GM21717 (cell line): ENCODE measurements around the gene CD1B.
"Not testable (repeated sequence)": the region's sequence is repeated elsewhere in the genome, so short reads cannot be mapped to it uniquely, and the experiment has no call there.

Source experiments
- ATAC-seq: cut with Tn5 transposase; IDR thresholded peaks from one replicate; pipeline ENCODE4 v1.9.1; 2021; ENCODE audit warnings: mild to moderate bottlenecking, moderate library complexity; ENCODE audit not compliant: unreplicated experiment

Gene CD1B

DNA sequence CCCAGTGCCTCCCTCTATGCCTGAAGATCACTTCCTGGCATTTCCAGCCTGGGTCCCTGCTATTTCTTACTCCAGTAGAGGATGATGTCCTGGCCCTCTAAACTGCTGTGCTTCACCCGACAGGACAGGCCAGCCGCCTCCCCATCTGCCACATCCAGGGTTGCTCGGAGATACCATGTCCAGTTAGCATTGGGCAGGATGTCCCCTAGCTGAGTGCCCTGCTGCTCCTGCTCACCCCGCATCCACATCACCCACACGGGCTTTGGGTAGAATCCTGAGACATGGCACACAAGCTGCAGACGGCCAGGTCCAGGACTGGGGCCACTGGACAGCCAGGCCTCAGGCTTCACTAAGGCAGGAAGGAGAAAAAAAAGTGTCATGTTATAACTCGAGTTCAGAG is 2.0 kb downstream of the CD1B start:
- ATAC-seq, result no peak

DNA sequence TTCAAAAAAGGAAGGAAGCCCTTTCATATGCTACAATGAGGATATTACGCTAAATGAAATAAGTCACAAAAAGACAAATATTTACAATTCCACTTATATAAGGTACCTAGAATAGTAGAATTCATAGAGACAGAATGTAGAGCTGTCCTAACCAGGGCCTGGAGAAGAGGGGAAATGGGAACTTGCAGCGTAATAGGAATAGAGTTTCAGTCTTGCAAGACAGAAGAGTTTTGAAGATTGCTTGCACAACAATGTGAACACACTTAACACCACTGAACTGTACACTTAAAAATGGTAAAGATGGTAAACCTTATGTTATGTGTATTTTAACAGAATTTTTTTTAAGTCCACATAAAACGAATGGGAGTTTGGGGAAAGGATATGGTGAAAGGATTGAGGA is 2.9 kb downstream of the CD1B start:
- ATAC-seq, result no peak

DNA sequence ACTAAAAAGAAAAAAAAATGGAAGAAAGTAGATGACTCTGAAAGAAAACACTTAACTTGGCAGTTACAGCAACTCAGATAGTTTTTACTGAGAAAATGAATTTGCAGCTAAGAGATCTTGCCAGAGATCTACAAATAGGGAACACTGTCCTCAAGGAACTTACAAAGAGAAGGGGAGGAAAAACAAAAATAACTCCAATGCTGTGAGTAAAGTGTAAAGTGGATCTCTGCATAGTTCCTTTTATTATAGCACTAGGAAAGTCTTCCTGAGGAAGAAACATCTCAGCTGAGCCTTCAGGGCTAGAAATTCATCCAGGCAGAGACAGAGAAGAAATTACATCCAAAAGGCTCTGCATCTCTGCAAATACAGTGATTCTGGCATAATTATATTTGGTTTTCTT is 3.9 kb downstream of the CD1B start:
- ATAC-seq, result no peak

DNA sequence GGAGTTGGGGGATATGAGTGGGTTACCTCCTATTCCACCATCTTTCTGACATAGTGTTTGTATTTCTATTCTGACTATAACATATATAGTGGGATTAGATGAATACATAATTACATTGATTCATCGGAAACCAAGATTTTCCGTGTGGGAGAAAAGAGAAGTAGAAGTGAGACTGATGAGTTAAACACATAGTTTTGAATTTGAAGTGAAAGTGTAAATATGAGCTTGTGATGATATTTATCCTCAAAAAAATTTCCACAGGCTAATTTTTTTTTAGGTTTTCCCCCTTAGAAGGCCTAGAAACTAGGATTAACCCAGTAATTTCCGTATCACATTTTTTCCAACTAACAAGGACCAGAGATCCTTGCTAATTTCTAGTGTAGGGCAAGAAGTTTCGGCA is 6.9 kb downstream of the CD1B start:
- ATAC-seq, result no peak

DNA sequence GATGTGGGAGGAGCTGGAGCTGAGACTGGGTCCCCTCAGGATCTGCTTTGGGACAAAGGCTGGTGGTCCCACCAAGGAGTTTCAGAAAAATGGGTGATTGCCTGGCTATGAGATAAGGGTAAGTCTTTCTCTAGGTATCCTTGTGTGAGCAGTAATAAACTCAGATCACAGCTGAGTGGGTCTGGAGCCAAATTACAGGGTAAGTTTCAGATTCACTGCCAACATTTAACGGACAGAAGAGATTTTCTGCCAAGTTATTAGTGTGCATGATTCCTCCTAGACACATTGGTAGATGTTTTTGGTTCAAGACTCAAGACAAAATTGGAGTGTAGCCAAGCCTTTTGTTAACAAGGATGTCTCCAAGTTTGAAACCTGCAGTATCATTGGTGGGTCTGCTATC is 7.5 kb downstream of the CD1B start:
- no peak for ATAC-seq

DNA sequence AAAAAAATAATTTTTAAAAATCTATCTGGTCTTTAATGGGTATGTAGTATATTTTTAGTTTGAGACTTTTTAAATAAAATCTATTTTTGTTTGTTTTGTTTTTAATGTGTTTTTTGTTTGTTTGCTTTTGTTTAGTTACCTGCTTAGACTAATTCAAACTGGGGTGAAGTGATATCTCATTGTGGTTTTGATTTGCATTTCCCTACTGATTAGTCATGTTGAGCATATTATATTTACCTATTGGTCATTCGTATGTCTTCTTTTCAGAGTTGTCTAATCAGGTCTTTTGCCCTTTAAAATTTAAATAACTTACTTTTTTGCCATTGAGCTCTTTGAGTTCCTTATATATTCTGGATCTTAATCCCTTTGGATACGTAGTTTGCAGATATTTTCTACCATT is 20.3 kb downstream of the CD1B start:
- peak; percentile 38 for ATAC-seq

DNA sequence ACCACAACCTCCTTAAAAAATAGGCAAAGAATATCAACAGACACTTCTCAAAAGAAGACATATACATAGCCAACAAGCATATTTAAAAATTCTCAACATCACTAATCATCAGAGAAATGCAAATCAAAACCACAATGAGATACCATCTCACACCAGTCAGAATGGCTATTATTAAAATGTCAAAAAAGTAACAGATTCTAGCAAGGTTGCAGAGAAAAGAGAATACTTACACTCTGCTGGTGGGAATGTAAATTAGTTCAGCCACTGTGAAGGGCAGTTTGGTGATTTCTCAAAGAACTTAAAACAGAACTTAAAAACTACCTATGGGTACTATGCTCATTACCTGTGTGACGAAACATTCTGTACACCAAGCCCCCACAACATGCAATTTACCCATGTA is 20.7 kb downstream of the CD1B start:
- peak; percentile 50 for ATAC-seq

DNA sequence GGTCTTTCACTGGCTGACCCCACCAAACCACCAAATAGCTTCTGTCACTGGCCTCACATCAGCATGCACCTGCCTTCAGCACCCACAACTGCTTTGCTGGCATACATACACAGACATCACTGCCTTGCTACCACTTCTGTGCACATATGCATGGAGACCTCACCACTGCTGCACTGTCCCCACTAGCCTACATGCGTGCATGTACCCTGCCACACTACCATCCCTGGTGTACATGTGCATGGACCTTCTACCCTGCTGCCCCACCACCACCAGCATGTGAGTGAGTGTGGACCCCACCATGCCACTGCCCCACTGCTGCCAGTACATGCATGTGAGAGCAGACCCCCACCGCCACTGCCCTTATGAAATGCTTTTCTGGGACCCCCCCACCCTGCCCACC is 35.5 kb downstream of the CD1B start:
- ATAC-seq, result no peak

DNA sequence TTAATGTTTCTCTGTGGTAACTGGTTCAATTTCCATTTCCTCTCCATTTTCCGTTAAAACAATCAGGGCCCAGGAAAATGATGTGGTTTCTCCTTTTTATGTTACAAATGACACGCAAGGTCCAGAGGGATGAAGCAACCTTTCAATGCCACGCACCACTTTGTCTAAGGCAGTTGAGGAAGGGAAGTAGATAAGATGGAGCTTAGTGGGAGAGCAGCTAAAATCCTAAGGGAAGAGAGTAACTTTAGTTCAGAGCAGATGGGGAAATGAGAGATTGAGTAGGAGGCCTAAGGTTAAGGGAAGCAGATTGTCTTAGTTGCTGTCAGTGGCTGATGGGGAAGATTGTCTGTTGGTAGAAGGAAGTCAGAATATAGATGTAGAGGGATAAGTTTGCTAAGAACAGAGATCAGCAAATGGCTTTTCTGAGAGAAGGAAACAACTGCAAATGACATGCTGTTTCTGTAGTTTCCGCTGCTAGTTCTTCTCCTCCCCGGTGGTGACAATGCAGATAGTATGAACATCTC is 40.9 kb downstream of the CD1B start:
- no peak for ATAC-seq

DNA sequence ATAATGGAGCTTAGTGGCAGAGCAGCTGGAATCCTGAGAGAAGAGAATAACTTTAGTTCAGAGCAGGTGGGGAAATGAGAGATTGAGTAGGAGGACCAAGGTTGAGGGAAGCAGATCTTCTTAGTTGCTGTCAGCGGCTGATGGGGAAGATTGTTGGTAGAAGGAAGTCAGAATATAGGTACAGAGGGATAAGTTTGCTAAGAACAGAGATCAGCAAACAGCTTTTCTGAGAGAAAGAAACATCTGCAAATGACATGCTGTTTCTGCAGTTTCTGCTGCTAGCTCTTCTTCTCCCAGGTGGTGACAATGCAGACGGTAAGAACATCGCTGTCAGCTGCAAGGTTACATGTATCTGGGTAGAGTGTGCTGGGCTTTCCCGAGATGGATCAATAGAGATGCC is 41.5 kb downstream of the CD1B start, which contains the start of gene CD1C:
Gene CD1C (plus strand): TSS at position 113 of the 400 bp plus-strand sequence. CDS start 142 bp downstream, at position 255.
- no peak for ATAC-seq

DNA sequence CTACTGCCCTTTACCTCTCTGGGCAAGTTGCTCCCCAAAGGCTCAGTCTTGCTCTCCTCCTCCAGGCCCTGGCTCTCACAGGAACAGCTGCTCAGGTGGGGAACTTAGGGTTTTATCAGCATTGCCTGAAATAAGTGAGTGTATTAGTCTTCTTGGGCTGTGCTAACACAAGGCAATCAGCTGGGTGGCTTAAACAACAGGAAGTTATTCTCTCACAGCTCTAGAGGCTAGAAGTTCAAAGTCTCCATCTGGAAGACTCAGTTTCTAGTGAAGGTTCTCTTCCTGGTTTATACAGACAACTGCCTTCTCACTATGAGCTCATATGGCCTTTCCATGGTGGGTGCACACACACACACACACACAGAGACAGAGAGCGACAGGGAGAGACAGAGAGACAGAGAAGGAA is 44.4 kb downstream of the CD1B start:
- ATAC-seq, result peak; percentile 17

DNA sequence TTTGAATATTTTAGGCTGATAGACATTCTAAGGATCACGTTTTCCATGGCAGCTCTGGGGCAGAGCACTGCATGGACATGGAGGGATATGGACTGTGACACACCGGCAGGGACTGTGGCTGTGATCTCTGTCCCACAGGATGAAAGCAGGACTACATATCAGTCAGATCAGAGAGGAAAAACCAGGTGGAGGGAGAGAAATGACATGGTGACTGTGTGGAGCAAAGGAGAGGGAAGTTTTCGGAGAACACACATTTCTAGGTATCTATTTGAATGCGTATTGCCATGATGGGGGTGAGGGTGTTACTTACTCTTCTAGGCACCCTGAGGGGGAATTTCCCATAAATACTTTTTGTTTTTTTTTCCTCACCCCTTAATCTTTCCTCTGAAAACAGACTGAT is 44.8 kb downstream of the CD1B start:
- peak; percentile 36 for ATAC-seq

DNA sequence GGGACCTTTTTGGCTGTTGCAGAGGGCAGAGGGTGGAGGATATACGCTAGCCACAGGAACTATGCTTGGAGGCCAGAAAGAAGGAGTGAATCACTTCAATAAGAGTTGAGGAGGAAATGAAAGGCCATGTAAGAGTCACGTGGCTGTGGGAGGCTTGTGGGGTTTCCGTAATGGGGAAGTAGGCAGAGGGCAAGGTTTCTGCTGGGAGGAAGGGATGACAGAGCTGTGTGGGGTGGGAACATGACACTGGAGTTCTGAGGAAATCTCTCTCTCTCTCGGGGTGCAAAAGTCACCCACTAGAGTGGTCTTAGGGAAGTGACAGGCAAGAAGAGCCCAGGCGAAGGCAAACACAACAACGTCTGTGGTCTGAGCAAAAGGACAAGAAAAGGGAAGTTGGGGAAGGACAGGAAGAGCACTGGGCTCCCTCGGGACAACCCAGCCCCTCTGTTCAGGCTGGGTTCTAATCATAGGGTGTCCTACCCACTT is 45.5 kb downstream of the CD1B start:
- ATAC-seq, result peak; percentile 75

DNA sequence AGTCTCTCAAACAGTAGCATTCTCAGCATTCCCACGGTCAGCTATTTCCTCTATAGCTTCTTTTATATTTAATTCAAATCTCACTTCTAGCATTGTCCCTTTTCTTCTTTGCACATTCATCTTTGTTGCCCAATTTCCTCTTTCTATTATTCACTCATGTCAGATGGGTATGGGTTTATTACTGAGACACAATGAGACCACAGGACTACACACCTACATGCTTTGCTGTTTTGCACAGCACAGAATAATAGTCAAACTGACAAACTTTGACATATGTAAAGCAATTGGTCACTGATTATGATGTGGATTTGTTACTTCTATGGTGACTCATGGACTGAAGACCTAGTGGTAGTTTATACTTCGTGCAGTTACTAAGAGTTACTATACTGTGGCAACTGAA is 47.4 kb downstream of the CD1B start:
- peak; percentile 38 for ATAC-seq

DNA sequence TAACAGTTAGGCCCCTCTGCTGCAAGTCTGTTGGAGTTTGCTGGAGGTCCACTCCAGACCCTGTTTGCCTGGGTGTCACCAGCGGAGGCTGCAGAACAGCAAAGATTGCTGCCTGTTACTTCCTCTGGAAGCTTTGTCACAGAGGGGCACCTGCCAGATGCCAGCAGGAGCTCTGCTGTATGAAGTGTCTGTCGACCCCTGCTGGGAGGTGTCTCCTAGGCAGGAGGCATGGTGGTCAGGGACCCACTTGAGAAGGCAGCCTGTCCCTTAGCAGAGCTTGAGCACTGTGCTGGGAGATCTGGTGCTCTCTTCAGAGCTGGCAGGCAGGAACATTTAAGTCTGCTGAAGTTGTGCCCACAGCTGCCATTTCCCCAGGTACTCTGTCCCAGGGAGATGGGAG is 48.9 kb downstream of the CD1B start:
- ATAC-seq, result not testable (repeated sequence)
